GM12892 (cell line): ENCODE data around the gene TMEM273.

Experiments
- POLR2A ChIP-seq: IDR thresholded peaks from 2 replicates; pipeline ENCODE4 v1.6.1; 2011; ENCODE audit warnings: low read depth, low read length, control low read depth
- POLR2AphosphoS5 ChIP-seq: IDR thresholded peaks from 2 replicates; pipeline ENCODE4 v1.6.1; 2011; ENCODE audit warnings: low read depth, low read length, control low read depth
- TAF1 ChIP-seq: IDR thresholded peaks from 2 replicates; pipeline ENCODE4 v1.6.1; 2011; ENCODE audit warnings: low read depth, mild to moderate bottlenecking, control low read depth, low read length, borderline replicate concordance

- TF ChIP-seq POLR2A (no peak), POLR2AphosphoS5 (no peak), TAF1 (no peak)
Measured at GRCh38 chr10:49208996-49209395, 20.8 kb upstream of the TMEM273 start.
